Activated CD4-positive, alpha-beta T cell treated with anti-CD3 and anti-CD28 coated beads for 24 hours (primary cell): ENCODE results near the gene ITGBL1.

Experiments
- DNase-seq, 2 donors: peaks; one replicate each; pipeline ENCODE4 v3.0.0-alpha.2; 2020; ENCODE audit warnings: low read depth in 2 of 2

ITGBL1 gene

GRCh38 chr13:101452519-101453485, at the start of gene ITGBL1:
TSS of gene ITGBL1 (plus strand) at chr13:101452675. CDS start at chr13:101452834, 159 bp downstream.
- DNase-seq = no peak

- no peak for DNase-seq
Observed at GRCh38 chr13:101406791-101407190, 45.7 kb upstream of the ITGBL1 start.

GRCh38 chr13:101408154-101408553, 44.3 kb upstream of the ITGBL1 start:
- DNase-seq = no peak

- DNase-seq = no peak
Observed at GRCh38 chr13:101408992-101409656, 43.4 kb upstream of the ITGBL1 start.

- no peak for DNase-seq
Observed at GRCh38 chr13:101412076-101412475, 40.4 kb upstream of the ITGBL1 start.

- no peak for DNase-seq
Observed at GRCh38 chr13:101415358-101416174, 36.9 kb upstream of the ITGBL1 start.

GRCh38 chr13:101416181-101417042, 36.1 kb upstream of the ITGBL1 start, which contains the start of gene NALCN:
TSS of gene NALCN (minus strand) at chr13:101416508. CDS start at chr13:101399126, 17,382 bp downstream.
- DNase-seq = no peak

- no peak for DNase-seq
Observed at GRCh38 chr13:101417043-101417406, 35.5 kb upstream of the ITGBL1 start.

GRCh38 chr13:101417501-101417900, 35.0 kb upstream of the ITGBL1 start:
- DNase-seq = no peak

- DNase-seq = no peak
Observed at GRCh38 chr13:101423872-101424271, 28.6 kb upstream of the ITGBL1 start.

GRCh38 chr13:101424381-101425155, 27.9 kb upstream of the ITGBL1 start:
- no peak for DNase-seq

GRCh38 chr13:101425156-101425471, 27.4 kb upstream of the ITGBL1 start:
- no peak for DNase-seq

- DNase-seq = no peak
Observed at GRCh38 chr13:101425623-101426022, 26.9 kb upstream of the ITGBL1 start.

- no peak for DNase-seq
Observed at GRCh38 chr13:101429733-101430132, 22.7 kb upstream of the ITGBL1 start.

GRCh38 chr13:101433895-101434294, 18.6 kb upstream of the ITGBL1 start:
- DNase-seq = no peak

- DNase-seq = no peak
Observed at GRCh38 chr13:101434486-101434885, 18.0 kb upstream of the ITGBL1 start.

GRCh38 chr13:101447852-101448251, 4.6 kb upstream of the ITGBL1 start:
- DNase-seq = no peak

- no peak for DNase-seq
Observed at GRCh38 chr13:101449790-101450748, 2.4 kb upstream of the ITGBL1 start.

GRCh38 chr13:101450749-101451130, 1.7 kb upstream of the ITGBL1 start:
- no peak for DNase-seq
